ENCODE results near the gene FBXO4. TPM values are rescaled to one million over a fixed set of nuclear protein-coding genes. Genes with fewer than 3 reads are reported as not detected.

Gene FBXO4
- total RNA-seq, 6 experiments from 2014 or later = 5.1 to 14.6 (median 6.3) TPM

DNA sequence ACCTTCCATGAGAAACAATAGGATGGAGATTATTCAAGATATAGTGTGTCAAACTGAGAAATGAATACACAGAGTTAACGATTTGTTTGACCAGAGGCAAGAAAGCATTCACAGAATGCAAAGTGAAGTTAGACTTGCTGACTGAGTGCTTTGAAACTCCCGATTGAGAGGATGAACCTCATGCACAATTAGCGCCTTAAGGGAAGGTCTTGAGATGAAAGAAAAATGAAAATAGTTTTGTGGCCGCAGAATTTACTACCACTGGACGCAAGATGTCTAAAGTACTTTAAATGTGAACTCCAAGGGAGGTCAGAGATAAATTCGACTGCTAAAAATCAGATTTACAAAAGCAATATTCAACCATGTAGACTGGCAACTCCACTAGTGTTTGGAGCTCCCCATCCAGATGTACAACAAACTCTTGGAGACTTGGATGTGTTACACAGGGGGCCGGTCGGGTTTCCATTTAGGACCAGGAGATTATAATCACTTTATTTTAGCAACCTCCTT is 21.6 kb upstream of the FBXO4 start:
- Histone ChIP-seq H3K9me3 (no peaks in the 10 kb centered on the region), H3K36me3 (peaks cover 0 to 7% (median 3%) of the 10 kb centered on the region in 4 donors), H3K4me3 (peak overlapping the region; percentile 53 to 78 (median 68)), H3K4me1 (peaks cover 0 to 10% (median 0%) of the 10 kb centered on the region in 4 donors), H3K27me3 (no peaks in the 10 kb centered on the region), H3K27ac (peak overlapping the region; percentile 53 to 77 (median 55))
- intact Hi-C loops (cut with DNase I) = no loop called here
- TF ChIP-seq, protein P1, sequence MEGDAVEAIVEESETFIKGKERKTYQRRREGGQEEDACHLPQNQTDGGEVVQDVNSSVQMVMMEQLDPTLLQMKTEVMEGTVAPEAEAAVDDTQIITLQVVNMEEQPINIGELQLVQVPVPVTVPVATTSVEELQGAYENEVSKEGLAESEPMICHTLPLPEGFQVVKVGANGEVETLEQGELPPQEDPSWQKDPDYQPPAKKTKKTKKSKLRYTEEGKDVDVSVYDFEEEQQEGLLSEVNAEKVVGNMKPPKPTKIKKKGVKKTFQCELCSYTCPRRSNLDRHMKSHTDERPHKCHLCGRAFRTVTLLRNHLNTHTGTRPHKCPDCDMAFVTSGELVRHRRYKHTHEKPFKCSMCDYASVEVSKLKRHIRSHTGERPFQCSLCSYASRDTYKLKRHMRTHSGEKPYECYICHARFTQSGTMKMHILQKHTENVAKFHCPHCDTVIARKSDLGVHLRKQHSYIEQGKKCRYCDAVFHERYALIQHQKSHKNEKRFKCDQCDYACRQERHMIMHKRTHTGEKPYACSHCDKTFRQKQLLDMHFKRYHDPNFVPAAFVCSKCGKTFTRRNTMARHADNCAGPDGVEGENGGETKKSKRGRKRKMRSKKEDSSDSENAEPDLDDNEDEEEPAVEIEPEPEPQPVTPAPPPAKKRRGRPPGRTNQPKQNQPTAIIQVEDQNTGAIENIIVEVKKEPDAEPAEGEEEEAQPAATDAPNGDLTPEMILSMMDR (IDR thresholded peaks at IDR 0.05) = no peak
- no peak for TF ChIP-seq POLR2A (IDR thresholded peaks at IDR 0.05)
- no peak for ATAC-seq
- 38% methylated on average over 8 of the region's 8 CpGs for WGBS (ENCODE audit: insufficient coverage, low coverage, low lambda C conversion rate, missing lambda C conversion rate)
- no peak for DNase-seq

DNA sequence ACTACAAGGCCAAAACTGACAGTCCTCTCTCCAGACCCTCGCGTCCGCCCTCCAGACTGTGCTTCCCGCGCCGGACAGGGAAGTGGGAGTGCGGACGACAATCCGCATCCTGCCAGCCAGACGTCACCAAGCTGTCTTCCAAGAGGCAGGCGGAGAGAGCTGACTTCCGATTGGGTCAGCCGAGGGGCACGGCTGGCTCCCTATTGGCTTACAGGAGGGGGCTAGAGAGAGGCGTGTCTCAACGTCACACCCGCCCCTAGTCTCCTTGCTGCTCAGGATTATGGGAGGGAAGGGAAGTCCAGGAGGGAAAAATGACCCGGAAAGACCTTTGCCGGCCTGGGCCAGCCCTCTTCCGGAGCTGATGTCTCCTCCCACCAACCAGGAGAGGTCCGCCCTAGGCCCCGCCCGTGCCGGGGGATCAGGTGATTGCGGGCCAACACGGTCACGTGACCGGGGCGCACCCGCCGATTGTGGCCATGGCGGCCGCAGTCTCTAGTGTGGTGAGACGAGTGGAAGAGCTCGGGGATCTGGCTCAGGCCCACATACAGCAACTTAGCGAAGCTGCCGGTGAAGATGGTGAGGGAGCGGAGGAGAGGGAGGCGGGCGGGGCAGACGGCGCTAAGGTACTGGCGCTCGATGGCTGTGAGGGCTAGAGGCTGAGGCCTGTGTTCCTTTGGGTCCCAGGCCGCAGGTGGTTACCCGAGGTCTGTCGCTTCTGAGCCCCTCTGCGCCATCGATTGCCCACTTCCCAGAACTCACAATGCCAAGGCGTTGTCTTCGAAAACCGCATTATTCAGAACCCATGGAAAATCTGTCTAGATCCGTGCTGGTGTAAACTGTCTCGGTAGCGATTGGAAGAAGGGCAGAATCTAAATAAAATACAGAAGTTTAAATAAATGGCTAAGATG is 20.9 kb upstream of the FBXO4 start, which contains the start of gene RIMOC1:
Gene RIMOC1 (plus strand): TSS at position 453 of the 908 bp plus-strand sequence. CDS start 24 bp downstream, at position 477.
- Histone ChIP-seq H3K27me3 (no peaks in the 10 kb centered on the region), H3K4me3 (peak within 1 kb of the TSS; percentile 68 to 81 (median 78)), H3K27ac (peak within 1 kb of the TSS; percentile 55 to 77 (median 76)), H3K4me1 (peaks cover 0 to 10% (median 0%) of the 10 kb centered on the region in 4 donors), H3K9me3 (no peaks in the 10 kb centered on the region), H3K36me3 (peaks cover 0 to 13% (median 6%) of the 10 kb centered on the region in 4 donors)
- WGBS (ENCODE audit: insufficient coverage, low coverage, low lambda C conversion rate, missing lambda C conversion rate) = under 1% methylated on average over 25 of the region's 55 CpGs
- intact Hi-C loops (cut with DNase I) = no loop called here
- TF ChIP-seq, protein P1 (IDR thresholded peaks at IDR 0.05) = no peak
- peak; percentile 74 for TF ChIP-seq POLR2A (IDR thresholded peaks at IDR 0.05)
- DNase-seq = peak; percentile 98 to 99 (median 99)
- ATAC-seq = peak; percentile 98 to 99 (median 98)

DNA sequence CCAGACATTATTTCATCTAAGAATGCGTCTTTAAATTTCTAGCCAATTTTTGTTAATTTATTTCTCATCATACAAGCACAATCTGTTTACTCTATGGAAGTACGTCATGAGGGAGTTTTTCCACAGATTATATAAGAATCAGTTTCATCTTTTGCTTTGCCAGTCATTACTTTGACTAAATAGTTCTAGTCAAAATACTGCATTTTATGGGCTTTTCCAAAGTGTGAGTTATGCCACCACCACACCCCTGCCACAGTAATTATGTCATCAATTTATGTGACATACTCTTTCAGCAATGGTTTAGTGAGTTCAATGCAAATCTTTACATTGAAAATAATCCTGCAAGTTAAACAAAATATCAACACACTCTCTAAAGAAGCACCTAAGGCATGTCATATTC is 18.9 kb upstream of the FBXO4 start:
- intact Hi-C loops (cut with DNase I) = no loop called here
- no peak for DNase-seq
- ATAC-seq = no peak
- no peaks in the 10 kb centered on the region for H3K9me3 ChIP-seq
- no peak overlapping the region for H3K4me3 ChIP-seq
- peaks cover 0 to 33% (median 15%) of the 10 kb centered on the region in 4 donors for H3K36me3 ChIP-seq
- H3K27ac ChIP-seq = no peak overlapping the region
- peaks cover 0 to 10% (median 0%) of the 10 kb centered on the region in 4 donors for H3K4me1 ChIP-seq
- TF ChIP-seq POLR2A (IDR thresholded peaks at IDR 0.05) = no peak
- TF ChIP-seq, protein P1 (IDR thresholded peaks at IDR 0.05) = no peak
- H3K27me3 ChIP-seq = no peaks in the 10 kb centered on the region
- 81% methylated on average over 2 of the region's 2 CpGs for WGBS (ENCODE audit: insufficient coverage, low coverage, low lambda C conversion rate, missing lambda C conversion rate)

DNA sequence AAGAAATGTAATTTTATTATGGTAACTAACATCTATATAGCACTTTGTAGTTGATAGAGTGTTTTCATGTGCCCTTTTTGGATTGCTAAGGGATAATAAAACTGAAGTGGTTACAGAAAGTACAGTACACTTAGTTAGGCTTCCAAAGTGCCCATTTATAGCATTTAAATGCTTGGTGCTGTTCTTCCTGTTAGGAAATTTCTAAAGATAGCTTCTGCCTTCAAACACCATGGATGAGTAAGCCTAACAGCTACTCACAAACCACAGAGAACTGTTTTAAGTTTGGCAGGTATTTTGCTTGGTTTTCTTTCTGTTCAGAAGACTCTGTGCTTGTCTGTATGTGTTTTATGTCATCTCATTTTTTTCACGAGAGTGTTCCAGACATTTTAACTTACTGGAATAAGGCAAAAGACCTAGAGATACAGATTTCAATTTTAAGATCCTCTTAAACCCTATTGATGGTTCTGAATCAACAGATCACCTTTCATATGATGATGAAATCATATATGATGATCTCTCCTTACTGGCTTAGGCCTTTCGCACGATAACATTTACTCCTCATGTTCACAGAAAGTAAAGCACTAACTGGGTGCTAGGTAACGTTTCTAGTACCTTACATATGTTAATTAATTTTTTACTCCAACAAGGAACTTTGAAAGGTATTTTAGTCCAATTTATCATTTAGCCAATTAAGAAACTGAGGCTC is 16.6 kb upstream of the FBXO4 start:
- 79% methylated on average over 4 of the region's 4 CpGs for WGBS (ENCODE audit: insufficient coverage, low coverage, low lambda C conversion rate, missing lambda C conversion rate)
- no peak for ATAC-seq
- Histone ChIP-seq H3K9me3 (no peaks in the 10 kb centered on the region), H3K4me3 (no peak overlapping the region), H3K4me1 (peaks cover 0 to 10% (median 0%) of the 10 kb centered on the region in 4 donors), H3K27ac (no peak overlapping the region), H3K36me3 (peaks cover 4 to 55% (median 19%) of the 10 kb centered on the region in 4 donors), H3K27me3 (no peaks in the 10 kb centered on the region)
- DNase-seq = no peak
- TF ChIP-seq, protein P1 (IDR thresholded peaks at IDR 0.05) = no peak
- no peak for TF ChIP-seq POLR2A (IDR thresholded peaks at IDR 0.05)
- intact Hi-C loops (cut with DNase I) = no loop called here
